ENCODE results near the gene HSD17B3. TPM values are rescaled to one million over a fixed set of nuclear protein-coding genes. Genes with fewer than 3 reads are reported as not detected.

The HSD17B3 gene
- total RNA-seq, 1 donor from 2014 or later: not detected

- Mint-ChIP-seq H3K4me3 (no peak overlapping the region), H3K27me3 (ENCODE audit: insufficient read depth, low read depth) (no peaks in the 10 kb centered on the region), H3K9me3 (no peaks in the 10 kb centered on the region), H3K4me1 (peaks cover 5% of the 10 kb centered on the region), H3K36me3 (no peaks in the 10 kb centered on the region), H3K27ac (peak overlapping the region; percentile 88)
- no peak overlapping the region for H3K9ac ChIP-seq
- H3K9me3 ChIP-seq (ENCODE audit: low read depth): no peaks in the 10 kb centered on the region
- H3K27ac ChIP-seq: no peak overlapping the region
- H3F3A ChIP-seq (ENCODE audit: low read depth): no peaks in the 10 kb centered on the region
- peaks cover 5% of the 10 kb centered on the region for H3K4me1 ChIP-seq
- no peak overlapping the region for H3K4me3 ChIP-seq
- no peaks in the 10 kb centered on the region for H4K20me1 ChIP-seq (ENCODE audit: low read depth)
- TF ChIP-seq EZH2phosphoT487 (IDR thresholded peaks at IDR 0.05) (no peak), EZH2 (IDR thresholded peaks at IDR 0.05) (no peak)
- TF ChIP-seq, protein P1, sequence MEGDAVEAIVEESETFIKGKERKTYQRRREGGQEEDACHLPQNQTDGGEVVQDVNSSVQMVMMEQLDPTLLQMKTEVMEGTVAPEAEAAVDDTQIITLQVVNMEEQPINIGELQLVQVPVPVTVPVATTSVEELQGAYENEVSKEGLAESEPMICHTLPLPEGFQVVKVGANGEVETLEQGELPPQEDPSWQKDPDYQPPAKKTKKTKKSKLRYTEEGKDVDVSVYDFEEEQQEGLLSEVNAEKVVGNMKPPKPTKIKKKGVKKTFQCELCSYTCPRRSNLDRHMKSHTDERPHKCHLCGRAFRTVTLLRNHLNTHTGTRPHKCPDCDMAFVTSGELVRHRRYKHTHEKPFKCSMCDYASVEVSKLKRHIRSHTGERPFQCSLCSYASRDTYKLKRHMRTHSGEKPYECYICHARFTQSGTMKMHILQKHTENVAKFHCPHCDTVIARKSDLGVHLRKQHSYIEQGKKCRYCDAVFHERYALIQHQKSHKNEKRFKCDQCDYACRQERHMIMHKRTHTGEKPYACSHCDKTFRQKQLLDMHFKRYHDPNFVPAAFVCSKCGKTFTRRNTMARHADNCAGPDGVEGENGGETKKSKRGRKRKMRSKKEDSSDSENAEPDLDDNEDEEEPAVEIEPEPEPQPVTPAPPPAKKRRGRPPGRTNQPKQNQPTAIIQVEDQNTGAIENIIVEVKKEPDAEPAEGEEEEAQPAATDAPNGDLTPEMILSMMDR (IDR thresholded peaks at IDR 0.05): no peak
- no peaks in the 10 kb centered on the region for H3K36me3 ChIP-seq
- no peak for DNase-seq (ENCODE audit: low spot score)
- no peaks in the 10 kb centered on the region for H3K27me3 ChIP-seq
- peak overlapping the region; percentile 68 for H2AFZ ChIP-seq (replicated peaks)
- H3K4me2 ChIP-seq: no peak overlapping the region
- no peaks in the 10 kb centered on the region for H3K79me2 ChIP-seq (ENCODE audit: low read depth)
Measured at GRCh38 chr9:96256800-96257199, 45.2 kb downstream of the HSD17B3 start.

DNA sequence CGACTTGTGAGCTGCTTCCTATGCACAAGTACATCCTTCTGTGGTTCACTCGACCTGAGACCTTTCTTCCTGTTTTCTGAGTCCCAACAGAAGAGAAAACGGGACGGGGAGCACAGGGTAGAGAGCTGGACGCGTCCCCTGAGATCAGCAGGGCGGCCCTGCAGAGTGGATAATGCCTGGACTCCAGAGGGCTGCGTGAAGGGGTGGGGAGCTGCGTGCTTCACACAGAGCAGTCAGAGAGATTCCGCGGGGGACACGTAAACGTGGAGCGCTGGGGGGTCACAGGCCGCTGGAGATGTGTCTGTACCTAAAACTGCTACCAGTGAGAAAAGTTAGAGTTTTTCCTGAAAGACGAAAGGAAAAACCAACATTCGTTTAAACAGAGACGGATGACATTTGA, 46.3 kb downstream of the HSD17B3 start:
- H3F3A ChIP-seq (ENCODE audit: low read depth): no peaks in the 10 kb centered on the region
- Mint-ChIP-seq H3K27ac (no peak overlapping the region), H3K36me3 (no peaks in the 10 kb centered on the region), H3K27me3 (ENCODE audit: insufficient read depth, low read depth) (no peaks in the 10 kb centered on the region), H3K9me3 (no peaks in the 10 kb centered on the region), H3K4me1 (peaks cover 5% of the 10 kb centered on the region), H3K4me3 (no peak overlapping the region)
- H3K36me3 ChIP-seq: no peaks in the 10 kb centered on the region
- no peak overlapping the region for H3K4me2 ChIP-seq
- H3K27ac ChIP-seq: no peak overlapping the region
- H3K27me3 ChIP-seq: no peaks in the 10 kb centered on the region
- peak overlapping the region; percentile 47 for H2AFZ ChIP-seq (replicated peaks)
- H3K79me2 ChIP-seq (ENCODE audit: low read depth): no peaks in the 10 kb centered on the region
- no peak overlapping the region for H3K4me3 ChIP-seq
- TF ChIP-seq, protein P1 (IDR thresholded peaks at IDR 0.05): no peak
- TF ChIP-seq EZH2 (IDR thresholded peaks at IDR 0.05): no peak
- no peak overlapping the region for H3K9ac ChIP-seq
- no peak for DNase-seq (ENCODE audit: low spot score)
- no peaks in the 10 kb centered on the region for H3K9me3 ChIP-seq (ENCODE audit: low read depth)
- H3K4me1 ChIP-seq: peaks cover 5% of the 10 kb centered on the region
- H4K20me1 ChIP-seq (ENCODE audit: low read depth): no peaks in the 10 kb centered on the region

GRCh38 chr9:96253059-96253696, 48.8 kb downstream of the HSD17B3 start:
- no peak overlapping the region for H2AFZ ChIP-seq (replicated peaks)
- no peak overlapping the region for H3K4me2 ChIP-seq
- no peaks in the 10 kb centered on the region for H3K9me3 Mint-ChIP-seq
- H3F3A ChIP-seq (ENCODE audit: low read depth): no peaks in the 10 kb centered on the region
- no peak for DNase-seq (ENCODE audit: low spot score)
- no peak overlapping the region for H3K4me3 Mint-ChIP-seq
- H3K4me3 ChIP-seq: no peak overlapping the region
- H3K9me3 ChIP-seq (ENCODE audit: low read depth): no peaks in the 10 kb centered on the region
- H3K27me3 Mint-ChIP-seq (ENCODE audit: insufficient read depth, low read depth): no peaks in the 10 kb centered on the region
- H3K36me3 Mint-ChIP-seq: no peaks in the 10 kb centered on the region
- no peaks in the 10 kb centered on the region for H3K27me3 ChIP-seq
- TF ChIP-seq EZH2 (IDR thresholded peaks at IDR 0.05): no peak
- TF ChIP-seq, protein P1 (IDR thresholded peaks at IDR 0.05): no peak
- no peak for TF ChIP-seq EZH2phosphoT487 (IDR thresholded peaks at IDR 0.05)
- H3K27ac Mint-ChIP-seq: no peak overlapping the region
- no peak overlapping the region for H3K9ac ChIP-seq
- H3K27ac ChIP-seq: no peak overlapping the region
- peaks cover 5% of the 10 kb centered on the region for H3K4me1 Mint-ChIP-seq
- no peaks in the 10 kb centered on the region for H3K36me3 ChIP-seq
- H3K79me2 ChIP-seq (ENCODE audit: low read depth): no peaks in the 10 kb centered on the region
- peaks cover 5% of the 10 kb centered on the region for H3K4me1 ChIP-seq
- no peaks in the 10 kb centered on the region for H4K20me1 ChIP-seq (ENCODE audit: low read depth)
